GM12801 (cell line): Measurements from ENCODE around the gene LZTS2.

Experiments
- TF ChIP-seq, protein P1 (sequence below): IDR thresholded peaks from one replicate; pipeline ENCODE4 v1.5.1; 2011; ENCODE audit warnings: control low read depth; ENCODE audit not compliant: insufficient read length; ENCODE audit errors: extremely low read depth

LZTS2 gene

DNA sequence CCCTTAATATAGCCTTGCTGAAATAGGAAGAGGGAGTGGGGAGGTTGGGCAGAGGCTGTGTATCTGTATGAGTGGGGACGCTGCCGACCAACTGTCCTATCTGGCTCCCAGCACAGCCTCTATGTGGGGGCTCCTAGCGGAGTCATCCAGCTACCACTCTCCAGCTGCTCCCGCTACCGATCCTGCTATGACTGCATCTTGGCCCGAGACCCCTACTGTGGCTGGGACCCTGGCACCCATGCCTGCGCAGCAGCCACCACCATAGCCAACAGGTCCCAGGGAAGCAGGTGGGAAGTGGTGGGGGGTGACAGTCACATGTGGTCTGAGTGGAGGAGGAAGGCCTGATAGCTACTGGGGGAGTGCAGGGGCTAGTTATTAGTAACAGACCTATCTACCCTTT lies 18.9 kb upstream of the LZTS2 start:
- TF ChIP-seq, protein P1, sequence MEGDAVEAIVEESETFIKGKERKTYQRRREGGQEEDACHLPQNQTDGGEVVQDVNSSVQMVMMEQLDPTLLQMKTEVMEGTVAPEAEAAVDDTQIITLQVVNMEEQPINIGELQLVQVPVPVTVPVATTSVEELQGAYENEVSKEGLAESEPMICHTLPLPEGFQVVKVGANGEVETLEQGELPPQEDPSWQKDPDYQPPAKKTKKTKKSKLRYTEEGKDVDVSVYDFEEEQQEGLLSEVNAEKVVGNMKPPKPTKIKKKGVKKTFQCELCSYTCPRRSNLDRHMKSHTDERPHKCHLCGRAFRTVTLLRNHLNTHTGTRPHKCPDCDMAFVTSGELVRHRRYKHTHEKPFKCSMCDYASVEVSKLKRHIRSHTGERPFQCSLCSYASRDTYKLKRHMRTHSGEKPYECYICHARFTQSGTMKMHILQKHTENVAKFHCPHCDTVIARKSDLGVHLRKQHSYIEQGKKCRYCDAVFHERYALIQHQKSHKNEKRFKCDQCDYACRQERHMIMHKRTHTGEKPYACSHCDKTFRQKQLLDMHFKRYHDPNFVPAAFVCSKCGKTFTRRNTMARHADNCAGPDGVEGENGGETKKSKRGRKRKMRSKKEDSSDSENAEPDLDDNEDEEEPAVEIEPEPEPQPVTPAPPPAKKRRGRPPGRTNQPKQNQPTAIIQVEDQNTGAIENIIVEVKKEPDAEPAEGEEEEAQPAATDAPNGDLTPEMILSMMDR, result no peak

DNA sequence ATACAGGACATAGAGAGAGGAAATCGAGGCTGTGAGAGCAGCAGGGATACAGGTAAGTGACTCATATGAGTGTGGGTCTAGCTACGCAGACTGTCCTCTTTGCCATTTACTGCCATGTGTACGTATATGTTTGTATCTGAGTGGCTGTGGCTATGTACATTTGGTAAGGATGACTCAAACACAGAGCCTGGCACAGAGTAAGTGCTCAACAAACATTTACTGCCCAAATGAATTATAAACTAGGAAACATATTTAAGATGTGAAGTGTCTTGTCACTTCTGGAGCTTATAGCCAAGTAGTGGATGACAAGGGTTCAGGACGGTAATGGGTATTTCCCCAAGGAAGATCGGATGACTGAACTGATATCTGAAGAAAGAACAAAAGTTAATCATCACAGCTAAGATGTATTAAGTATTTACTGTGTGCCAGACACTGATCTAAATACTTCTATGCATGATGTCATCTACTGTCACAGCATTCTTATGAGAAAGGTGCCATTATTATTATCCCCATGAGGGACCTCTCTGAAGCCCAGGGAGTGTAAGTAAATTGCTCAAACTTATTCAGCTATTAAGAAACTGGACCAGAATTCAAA lies 18.3 kb upstream of the LZTS2 start:
- TF ChIP-seq, protein P1, result no peak

DNA sequence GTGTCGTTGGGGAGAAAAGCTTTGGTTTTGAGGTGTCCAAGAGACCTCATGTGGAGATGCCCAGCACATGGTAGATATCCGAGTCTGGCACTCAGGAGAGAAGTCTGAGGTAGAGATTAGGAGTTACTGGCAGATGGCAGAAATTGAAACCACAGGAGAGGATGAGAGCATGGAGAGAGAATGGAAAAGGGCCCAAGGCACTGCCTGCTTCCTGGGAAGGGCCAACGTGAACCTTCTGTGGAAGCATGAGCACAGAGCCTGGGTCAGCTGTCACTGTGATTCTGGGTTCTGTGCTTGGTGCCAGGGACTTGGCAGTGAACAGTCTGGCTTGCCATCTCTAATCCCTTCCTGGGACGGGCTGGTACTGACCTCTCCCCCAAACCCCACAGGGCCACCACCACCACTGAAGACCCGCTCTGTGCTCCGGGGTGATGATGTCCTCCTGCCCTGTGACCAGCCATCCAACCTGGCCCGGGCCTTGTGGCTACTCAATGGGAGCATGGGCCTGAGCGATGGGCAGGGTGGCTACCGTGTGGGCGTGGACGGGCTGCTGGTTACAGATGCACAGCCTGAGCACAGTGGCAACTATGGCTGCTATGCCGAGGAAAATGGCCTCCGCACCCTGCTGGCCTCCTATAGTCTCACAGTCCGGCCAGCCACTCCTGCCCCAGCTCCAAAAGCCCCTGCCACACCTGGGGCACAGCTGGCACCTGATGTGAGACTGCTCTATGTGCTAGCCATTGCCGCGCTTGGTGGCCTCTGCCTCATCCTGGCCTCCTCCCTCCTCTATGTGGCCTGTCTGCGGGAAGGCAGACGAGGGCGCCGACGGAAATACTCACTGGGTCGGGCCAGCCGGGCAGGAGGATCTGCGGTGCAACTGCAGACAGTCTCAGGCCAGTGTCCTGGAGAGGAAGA lies 16.4 kb upstream of the LZTS2 start:
- TF ChIP-seq, protein P1, result no peak

DNA sequence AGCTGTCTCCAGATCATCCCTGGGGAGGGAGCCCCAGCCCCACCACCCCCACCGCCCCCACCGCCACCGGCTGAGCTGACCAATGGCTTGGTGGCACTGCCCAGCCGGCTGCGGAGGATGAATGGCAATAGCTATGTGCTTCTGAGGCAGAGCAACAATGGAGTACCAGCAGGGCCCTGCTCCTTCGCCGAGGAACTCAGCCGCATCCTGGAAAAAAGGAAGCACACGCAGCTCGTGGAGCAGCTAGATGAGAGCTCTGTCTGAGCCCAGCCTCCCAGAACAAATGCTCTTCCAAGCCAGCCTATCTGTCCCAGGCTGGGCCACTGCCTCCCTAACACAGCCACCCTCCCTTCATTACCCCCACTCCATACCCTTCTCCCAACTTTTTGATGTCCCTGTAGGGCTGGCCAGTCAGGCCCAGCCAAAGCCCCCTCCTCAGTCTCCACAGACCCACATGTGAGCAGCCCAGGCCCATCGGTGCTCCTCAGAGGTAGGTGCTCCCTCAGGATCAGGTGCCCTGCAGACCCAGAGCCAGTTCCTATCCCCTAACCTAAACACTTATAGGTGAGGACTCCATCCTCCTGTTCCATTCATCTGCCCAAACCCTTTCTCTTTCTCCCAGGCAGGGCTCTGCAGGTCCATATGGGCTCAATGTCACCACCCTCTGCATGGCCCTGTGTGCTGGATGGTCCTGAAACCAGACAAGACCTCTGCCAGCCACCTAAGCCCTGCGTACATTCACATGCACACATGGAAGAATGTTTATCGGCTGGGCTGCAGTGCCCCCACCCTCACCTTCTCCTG lies 15.5 kb upstream of the LZTS2 start:
- TF ChIP-seq, protein P1, result no peak

DNA sequence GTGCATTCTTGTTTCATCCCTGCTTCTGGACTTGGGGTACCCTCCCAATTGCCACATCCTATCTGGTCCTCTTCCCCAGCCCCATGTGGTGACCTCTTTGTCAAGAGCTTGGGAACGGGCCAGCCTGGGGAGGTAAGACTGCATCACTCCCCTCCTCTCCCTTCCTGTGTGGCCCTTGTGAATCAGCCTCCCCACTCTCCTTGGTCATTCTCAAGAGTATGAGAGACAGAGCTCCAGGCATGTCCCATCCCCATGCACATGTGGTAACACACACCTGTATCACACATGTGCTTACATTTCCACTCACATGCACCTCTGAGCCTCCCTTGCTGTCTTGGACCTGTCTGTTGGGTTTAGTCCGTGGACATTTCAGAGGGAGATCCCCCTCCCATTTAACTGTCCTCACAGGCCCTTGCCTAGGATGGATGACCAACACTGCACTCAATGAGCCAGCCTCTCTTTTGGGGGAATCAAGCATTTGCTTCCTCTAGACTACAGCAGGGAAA lies 14.9 kb upstream of the LZTS2 start:
- TF ChIP-seq, protein P1, result no peak

DNA sequence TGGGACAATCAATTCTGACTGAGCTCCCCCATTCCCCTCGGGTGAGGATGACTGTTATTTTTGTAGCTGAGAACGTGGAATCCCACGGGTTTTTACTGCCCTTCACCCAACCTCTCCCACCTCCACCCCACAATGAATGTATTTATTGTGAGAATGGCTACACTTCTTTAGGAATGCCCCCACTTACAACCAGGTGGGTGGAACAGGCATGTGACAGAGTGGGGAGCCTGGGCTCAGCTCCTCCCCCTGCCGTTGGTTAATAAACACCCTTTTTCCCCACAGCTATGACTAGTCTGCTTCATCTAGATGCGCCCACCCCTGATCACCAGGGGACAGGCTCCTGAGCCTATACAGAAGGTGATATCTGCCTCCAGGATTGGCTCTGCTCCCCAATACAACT lies 14.3 kb upstream of the LZTS2 start:
- TF ChIP-seq, protein P1, result no peak

DNA sequence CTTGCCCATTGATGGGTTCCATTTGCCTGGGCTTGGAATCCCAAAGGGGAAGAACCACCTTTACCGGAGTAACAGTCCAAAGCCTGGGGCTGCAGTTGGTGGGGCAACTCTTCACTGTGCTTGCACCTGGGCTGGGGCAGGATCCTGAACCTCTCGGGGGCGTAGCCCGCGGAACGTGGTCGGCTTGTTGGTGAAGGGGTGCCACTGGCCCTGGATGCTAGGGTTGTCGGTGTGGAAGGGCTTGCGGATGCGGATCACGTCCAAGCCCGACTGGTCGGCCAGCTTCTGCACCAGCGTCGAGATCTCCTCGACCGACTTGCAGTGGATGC lies 13.0 kb upstream of the LZTS2 start:
- TF ChIP-seq, protein P1, result no peak
